Ramos (cell line): Measurements from ENCODE around the gene ACOXL.

ENCODE experiments used
- in situ Hi-C: fragments of 300-500 bp; cut with MboI; formaldehyde crosslinking; loops from one replicate; pipeline ENCODE4 v1.14.3; 2022; ENCODE audit warnings: low sequenced_read_pairs; ENCODE audit not compliant: unreplicated experiment

ACOXL gene

DNA sequence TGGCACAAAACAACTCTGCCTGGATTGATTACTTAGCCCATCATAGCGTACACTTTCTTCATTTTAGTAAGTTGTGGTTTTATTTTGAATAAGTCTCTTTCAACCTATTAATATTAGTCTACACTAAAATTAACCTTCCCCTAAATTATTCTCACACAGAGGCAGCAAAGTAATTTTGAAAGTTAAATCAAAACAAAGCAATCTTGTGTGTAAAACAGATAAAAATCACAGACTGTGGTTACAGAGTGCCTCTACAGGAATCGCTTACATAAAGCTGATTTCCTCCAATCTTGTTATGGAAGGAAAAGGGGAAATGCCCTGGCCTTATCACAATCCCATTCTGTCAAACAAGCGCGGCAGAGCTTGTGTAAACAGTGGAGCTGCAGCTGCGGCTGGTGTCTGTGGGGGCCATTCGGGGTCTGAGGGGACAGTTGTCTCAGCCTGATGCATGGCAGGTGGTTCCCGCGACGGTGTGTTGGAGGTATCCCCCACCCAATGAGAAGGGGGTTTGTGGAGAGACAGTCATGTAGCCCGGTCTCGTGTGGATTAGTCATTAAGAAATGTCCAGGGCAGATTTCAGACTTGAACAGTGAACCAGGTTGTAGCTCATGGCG lies 430.5 kb downstream of the ACOXL start:
- in situ Hi-C loops: no loop called here

GRCh38 chr2:111164078-111164477 lies 431.7 kb downstream of the ACOXL start:
- in situ Hi-C loops: no loop called here

DNA sequence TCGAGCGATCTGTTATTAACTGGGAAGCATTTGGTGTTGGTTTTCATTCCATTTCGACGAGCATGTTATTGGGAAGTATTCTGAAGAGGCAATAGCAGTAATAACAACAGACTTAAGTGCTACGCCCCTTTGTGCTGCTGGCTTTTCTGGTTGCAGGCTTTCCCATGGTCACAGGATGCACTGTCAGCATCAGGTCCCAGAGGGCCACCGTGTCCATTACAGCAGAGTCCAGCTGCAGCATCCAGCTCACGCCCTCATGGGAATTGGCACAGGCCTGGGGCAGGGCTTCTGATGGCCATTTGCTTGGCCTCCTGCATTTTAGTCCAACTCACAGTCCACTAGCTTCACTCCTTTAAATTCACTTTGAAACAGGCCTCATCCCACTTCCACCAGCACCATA lies 432.7 kb downstream of the ACOXL start:
- in situ Hi-C loops: no loop called here

GRCh38 chr2:111166115-111166514 lies 433.7 kb downstream of the ACOXL start:
- in situ Hi-C loops: no loop called here

DNA sequence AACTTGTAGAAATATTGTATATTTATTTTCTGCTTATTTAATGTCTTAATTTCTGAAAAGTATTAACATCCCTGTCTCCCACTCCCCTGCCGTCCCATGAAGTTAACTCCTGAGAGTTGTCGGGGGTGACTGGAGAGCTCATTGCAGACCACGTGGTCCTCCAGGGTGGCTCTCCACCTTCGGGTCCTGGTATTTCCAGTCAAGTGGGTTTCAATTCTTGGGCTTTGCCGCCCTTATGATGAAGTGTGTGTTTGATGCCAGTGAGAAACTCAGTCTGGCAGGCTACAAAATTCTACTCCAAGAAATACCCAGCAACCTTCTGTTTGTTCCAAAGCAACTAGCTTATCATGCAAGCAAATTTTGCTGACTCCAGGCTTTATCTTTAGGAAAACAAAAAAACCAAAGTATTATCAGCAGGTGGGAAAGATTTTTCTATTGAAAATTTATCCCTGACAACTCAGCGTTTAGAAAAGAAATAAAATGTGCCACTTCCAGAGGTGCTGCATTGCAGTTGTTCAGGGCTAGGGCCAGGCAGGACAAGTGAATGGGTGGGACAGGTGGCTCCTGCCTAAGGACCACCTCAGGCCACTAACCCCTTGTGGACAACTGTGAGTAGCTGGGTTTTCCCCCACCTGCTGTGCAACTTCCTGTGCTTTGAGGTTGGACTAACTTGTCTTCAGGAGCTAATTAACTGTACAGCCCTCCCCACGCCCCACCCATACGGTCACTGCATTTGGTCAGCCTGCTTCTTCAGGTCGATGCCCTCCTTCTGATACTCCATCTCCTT lies 434.9 kb downstream of the ACOXL start:
- in situ Hi-C loops: no loop called here

- in situ Hi-C loops: no loop called here
These were observed 435.4 kb downstream of the ACOXL start for GRCh38 chr2:111167863-111168162.
